ENCODE data around the gene DNAAF1.

DNA sequence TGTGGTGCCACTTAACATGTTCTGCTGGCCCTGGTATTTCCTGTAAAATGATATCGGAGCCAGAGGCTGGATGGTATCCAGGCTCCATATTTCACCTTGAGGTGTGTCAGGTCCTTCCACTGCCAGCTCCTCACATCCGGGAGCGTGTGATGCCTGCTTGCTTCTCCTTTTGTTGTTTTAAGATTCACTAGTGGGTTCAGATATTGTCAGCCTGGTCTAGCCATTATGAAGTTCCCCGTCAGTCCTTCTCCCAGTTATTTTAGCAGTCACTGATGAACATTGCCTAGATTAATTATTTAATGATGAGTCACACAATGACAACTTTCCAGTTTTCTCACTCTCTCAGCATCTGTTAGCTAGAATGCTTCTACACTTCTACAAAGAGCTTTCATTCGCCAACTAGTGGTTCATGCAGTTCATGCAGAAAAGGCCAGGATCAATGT, 11.3 kb downstream of the DNAAF1 start:
- TF ChIP-seq, protein P1, sequence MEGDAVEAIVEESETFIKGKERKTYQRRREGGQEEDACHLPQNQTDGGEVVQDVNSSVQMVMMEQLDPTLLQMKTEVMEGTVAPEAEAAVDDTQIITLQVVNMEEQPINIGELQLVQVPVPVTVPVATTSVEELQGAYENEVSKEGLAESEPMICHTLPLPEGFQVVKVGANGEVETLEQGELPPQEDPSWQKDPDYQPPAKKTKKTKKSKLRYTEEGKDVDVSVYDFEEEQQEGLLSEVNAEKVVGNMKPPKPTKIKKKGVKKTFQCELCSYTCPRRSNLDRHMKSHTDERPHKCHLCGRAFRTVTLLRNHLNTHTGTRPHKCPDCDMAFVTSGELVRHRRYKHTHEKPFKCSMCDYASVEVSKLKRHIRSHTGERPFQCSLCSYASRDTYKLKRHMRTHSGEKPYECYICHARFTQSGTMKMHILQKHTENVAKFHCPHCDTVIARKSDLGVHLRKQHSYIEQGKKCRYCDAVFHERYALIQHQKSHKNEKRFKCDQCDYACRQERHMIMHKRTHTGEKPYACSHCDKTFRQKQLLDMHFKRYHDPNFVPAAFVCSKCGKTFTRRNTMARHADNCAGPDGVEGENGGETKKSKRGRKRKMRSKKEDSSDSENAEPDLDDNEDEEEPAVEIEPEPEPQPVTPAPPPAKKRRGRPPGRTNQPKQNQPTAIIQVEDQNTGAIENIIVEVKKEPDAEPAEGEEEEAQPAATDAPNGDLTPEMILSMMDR (IDR thresholded peaks at IDR 0.05; ENCODE audit: control extremely low read depth in 1 of 3, insufficient read depth in 1 of 3, low read depth in 1 of 3, low read length in 3 of 3) = no peak
- TF ChIP-seq TAF1 (IDR thresholded peaks at IDR 0.05; ENCODE audit: low read depth, low read length) = no peak
- TF ChIP-seq POLR2AphosphoS5 (IDR thresholded peaks at IDR 0.05; ENCODE audit: low read depth, low read length) = no peak
- no peak for TF ChIP-seq SUZ12 (IDR thresholded peaks at IDR 0.05; ENCODE audit: low read length)
- no peak for TF ChIP-seq POLR2A (IDR thresholded peaks at IDR 0.05; ENCODE audit: control extremely low read depth in 1 of 2, low read depth in 2 of 2, low read length in 2 of 2)
- TF ChIP-seq EP300 (IDR thresholded peaks at IDR 0.05; ENCODE audit: borderline replicate concordance in 1 of 2, low read depth in 2 of 2, low read length in 2 of 2) = no peak
- no peak for TF ChIP-seq CHD2 (IDR thresholded peaks at IDR 0.05; ENCODE audit: low read length)
- no peak for TF ChIP-seq KDM5A (IDR thresholded peaks at IDR 0.05; ENCODE audit: low read length)
- no peak for TF ChIP-seq CBX5 (IDR thresholded peaks at IDR 0.05; ENCODE audit: low read depth, low read length)
- no peak for TF ChIP-seq SP2 (IDR thresholded peaks at IDR 0.05; ENCODE audit: low read length)
- TF ChIP-seq JUN (IDR thresholded peaks at IDR 0.05; ENCODE audit: low read depth, low read length) = no peak
- no peak for TF ChIP-seq CHD1 (IDR thresholded peaks at IDR 0.05; ENCODE audit: low read depth, low read length)

Measured in H1 (cell line).